ENCODE data around the gene ASTN2.

- TF ChIP-seq CTCF (IDR thresholded peaks at IDR 0.05 in 2 of 3, conservative IDR thresholded peaks at IDR 0.05 in 1 of 3; ENCODE audit: borderline replicate concordance in 1 of 3, insufficient read depth in 1 of 3, low read depth in 2 of 3, low read length in 2 of 3), result no peak
- no peak for TF ChIP-seq EZH2 (IDR thresholded peaks at IDR 0.05)
- no peak for TF ChIP-seq POLR2A (IDR thresholded peaks at IDR 0.05; ENCODE audit: borderline replicate concordance, extremely low read depth, insufficient read depth, insufficient read length)
- TF ChIP-seq TCF7L2 (IDR thresholded peaks at IDR 0.05; ENCODE audit: borderline replicate concordance, extremely low read depth, insufficient read depth, insufficient read length), result no peak
Measured at GRCh38 chr9:117182046-117182445, 232.8 kb downstream of the ASTN2 start.
